Lower leg skin (tissue), 4 donors: ENCODE measurements around the gene EHD2. TPM values are rescaled to one million over a fixed set of nuclear protein-coding genes. Genes with fewer than 3 reads are reported as not detected.
"Not testable (repeated sequence)": the region's sequence is repeated elsewhere in the genome, so short reads cannot be mapped to it uniquely, and the experiment has no call there.

Experiments used
- DNase-seq, 2 donors: peaks; one replicate each; pipeline ENCODE4 v3.0.0-alpha.2; 2019; ENCODE audit warnings: low spot score in 2 of 2
- H3K4me3 ChIP-seq: fragments of 200-600 bp; sonication (generic); 2 replicates; pipeline ENCODE4 v1.5.1; 2017; ENCODE audit warnings: mild to moderate bottlenecking, low read depth; ENCODE audit not compliant: poor library complexity, severe bottlenecking
- POLR2A ChIP-seq, 2 donors: fragments of 450-650 bp; IDR thresholded peaks; one replicate each; pipeline ENCODE4 v1.6.1; 2016 to 2017; ENCODE audit warnings: antibody characterized with exemption in 2 of 2, mild to moderate bottlenecking in 1 of 2, moderate library complexity in 1 of 2
- WGBS, 2 donors: methylation state at CpG; one replicate each; pipeline ENCODE4 v1.1.5; 2018; 5-methylcytosine and 5-hydroxymethylcytosine counted together
- intact Hi-C: fragments of 100-400 bp; cut with DNase I; formaldehyde crosslinking; loops from one replicate; pipeline ENCODE4 v1.15.0; 2023; ENCODE audit warnings: low total_unique reads
- total RNA-seq, 4 donors: library from RNA; depleted of rRNA; stranded (reverse); fragments of >200 nt; gene quantifications; one replicate each; pipeline ENCODE4 v1.1.0, GENCODE V29; 2016
- TF ChIP-seq, protein P1 (sequence below), 3 donors: fragments of 450-650 bp; IDR thresholded peaks; one replicate each; pipeline ENCODE4 v1.5.1; 2016; ENCODE audit warnings: antibody characterized with exemption in 3 of 3, mild to moderate bottlenecking in 3 of 3, moderate library complexity in 2 of 3

The EHD2 gene, protein sequence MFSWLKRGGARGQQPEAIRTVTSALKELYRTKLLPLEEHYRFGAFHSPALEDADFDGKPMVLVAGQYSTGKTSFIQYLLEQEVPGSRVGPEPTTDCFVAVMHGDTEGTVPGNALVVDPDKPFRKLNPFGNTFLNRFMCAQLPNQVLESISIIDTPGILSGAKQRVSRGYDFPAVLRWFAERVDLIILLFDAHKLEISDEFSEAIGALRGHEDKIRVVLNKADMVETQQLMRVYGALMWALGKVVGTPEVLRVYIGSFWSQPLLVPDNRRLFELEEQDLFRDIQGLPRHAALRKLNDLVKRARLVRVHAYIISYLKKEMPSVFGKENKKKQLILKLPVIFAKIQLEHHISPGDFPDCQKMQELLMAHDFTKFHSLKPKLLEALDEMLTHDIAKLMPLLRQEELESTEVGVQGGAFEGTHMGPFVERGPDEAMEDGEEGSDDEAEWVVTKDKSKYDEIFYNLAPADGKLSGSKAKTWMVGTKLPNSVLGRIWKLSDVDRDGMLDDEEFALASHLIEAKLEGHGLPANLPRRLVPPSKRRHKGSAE
- total RNA-seq: 10 to 100 TPM; 49.4 to 89.4 (median 66.0) TPM

DNA sequence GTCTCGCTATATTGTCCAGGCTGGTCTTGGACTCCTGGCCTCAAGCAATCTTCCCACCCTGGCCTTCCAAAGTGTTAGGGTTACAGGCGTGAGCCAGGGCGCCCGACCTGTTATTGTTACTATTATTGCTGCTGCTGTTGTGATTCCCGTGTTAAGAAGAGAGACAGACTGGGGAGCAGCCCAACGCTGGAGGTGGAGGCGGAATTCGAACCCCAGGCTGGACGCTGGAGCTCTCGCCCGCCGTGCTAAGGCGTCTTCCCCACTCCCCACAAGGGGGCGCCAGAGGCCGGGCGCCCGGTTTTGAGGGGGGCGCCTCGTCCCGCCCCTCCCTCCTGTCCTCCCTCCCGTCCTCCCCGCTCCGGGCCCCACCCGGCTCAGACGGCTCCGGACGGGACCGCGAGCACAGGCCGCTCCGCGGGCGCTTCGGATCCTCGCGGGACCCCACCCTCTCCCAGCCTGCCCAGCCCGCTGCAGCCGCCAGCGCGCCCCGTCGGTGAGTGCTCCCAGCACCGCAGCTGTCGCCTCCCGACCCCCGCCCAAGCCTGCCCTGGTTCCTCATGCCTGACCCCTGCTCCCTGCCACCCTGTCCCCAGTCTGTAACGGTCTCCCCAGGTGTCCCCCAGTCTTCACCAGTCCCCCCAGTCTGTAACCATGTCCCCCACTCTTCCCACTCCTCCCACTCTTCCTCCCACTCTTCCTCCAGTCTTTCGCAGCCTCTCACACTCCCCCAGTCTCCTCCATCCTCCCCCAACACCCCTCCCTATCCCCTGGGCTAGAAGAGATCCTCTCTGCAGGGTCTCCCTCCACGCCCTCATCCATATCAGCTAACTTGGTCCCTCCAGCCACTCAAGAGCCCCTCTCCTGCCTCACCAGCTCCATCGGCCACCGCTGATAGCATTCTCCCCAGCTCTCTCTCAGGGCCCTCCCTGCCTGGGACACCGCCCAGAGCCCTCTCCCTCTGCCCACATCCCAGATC lies at the start of gene EHD2:
TSS of gene EHD2 (plus strand) at position 377 of the 976 bp plus-strand sequence. CDS start 3,191 bp downstream, outside the sequence.
- intact Hi-C loops: loop anchor here (2.0 to 10.0 kb wide), 2 partner anchors 29 to 71 kb away; no protein-coding TSS in a partner anchor
- peak; percentile 53 to 95 for DNase-seq
- 5 to 8% methylated on average over 22 to 23 of the region's 52 CpGs for WGBS, 2 donors
- TF ChIP-seq, protein P1, sequence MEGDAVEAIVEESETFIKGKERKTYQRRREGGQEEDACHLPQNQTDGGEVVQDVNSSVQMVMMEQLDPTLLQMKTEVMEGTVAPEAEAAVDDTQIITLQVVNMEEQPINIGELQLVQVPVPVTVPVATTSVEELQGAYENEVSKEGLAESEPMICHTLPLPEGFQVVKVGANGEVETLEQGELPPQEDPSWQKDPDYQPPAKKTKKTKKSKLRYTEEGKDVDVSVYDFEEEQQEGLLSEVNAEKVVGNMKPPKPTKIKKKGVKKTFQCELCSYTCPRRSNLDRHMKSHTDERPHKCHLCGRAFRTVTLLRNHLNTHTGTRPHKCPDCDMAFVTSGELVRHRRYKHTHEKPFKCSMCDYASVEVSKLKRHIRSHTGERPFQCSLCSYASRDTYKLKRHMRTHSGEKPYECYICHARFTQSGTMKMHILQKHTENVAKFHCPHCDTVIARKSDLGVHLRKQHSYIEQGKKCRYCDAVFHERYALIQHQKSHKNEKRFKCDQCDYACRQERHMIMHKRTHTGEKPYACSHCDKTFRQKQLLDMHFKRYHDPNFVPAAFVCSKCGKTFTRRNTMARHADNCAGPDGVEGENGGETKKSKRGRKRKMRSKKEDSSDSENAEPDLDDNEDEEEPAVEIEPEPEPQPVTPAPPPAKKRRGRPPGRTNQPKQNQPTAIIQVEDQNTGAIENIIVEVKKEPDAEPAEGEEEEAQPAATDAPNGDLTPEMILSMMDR (IDR thresholded peaks at IDR 0.05): peak in 1 of 3 donors; percentile 73
- peak in 1 of 2 donors; percentile 56 for TF ChIP-seq POLR2A (IDR thresholded peaks at IDR 0.05)
- peak within 1 kb of the TSS; percentile 52 for H3K4me3 ChIP-seq

DNA sequence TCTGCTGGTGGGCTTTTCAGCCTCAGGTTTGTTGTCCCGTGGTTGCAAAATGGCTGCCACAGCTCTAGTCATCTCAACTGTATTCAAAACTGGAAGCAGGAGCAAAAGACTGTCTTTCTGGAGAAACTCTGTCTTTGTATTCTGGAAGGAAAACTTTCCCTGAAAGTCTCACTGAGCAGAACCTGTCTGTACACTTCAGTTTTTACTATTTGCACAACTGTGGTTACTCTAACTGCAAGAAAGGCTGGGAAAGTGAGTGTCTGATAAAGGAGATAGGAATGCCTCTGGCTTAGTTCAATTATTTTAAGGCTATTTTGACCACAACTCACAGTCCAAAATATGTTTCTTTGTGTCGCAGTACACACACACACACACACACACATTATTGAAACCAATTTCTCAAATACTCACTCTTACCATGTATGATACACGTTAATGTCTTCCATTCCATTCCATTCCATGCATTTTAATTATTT lies 49.7 kb upstream of the EHD2 start:
- intact Hi-C loops: no loop called here
- TF ChIP-seq, protein P1 (IDR thresholded peaks at IDR 0.05): no peak
- no peak for TF ChIP-seq POLR2A (IDR thresholded peaks at IDR 0.05)
- no peak for DNase-seq
- H3K4me3 ChIP-seq: no peak overlapping the region
- 53 to 58% methylated on average over 3 of the region's 3 CpGs for WGBS, 2 donors

DNA sequence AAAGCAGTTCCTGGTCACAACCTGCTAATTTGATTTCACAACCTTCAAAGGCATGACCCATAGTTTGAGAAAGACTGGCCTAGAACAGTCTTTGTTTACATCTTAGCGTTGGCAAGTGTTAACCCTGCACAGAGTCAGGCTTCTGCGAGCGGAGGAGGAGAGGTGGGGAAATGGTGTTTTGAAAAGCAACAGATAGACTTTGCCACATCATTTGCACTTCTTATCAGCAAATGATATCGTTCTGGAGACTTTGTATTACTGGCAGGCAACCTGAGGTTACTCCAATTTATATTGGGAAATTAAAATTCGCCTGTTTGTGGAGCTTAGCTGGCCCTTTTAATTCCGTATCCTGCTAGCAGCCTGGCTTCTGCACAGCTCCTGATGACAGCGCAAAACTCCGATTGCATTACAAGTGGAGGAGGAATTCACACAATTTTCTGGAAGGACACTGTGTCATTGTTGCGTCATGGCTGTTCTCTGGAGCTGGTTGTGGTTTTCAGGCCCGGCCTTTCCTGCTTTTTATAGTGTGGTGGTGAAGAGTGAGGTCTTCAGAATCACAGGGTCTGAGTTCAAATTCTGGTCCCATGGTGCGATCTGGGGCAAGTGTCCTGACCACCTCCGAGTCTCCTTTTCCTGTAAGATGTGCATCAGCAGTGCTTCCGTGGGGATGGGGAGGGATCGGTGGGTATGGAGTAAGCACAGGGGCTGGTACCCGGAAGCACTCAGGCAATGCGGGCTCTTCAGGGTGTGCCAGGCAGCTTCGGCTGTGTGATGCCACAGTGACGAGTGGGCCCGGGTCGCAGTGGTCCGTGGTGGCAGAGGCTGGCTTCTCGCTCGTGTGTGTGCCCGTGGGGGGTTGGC lies 49.1 kb upstream of the EHD2 start:
- DNase-seq: peak; percentile 89 to 93
- intact Hi-C loops: no loop called here
- 61 to 67% methylated on average over 24 of the region's 24 CpGs for WGBS, 2 donors
- no peak overlapping the region for H3K4me3 ChIP-seq
- no peak for TF ChIP-seq POLR2A (IDR thresholded peaks at IDR 0.05)

DNA sequence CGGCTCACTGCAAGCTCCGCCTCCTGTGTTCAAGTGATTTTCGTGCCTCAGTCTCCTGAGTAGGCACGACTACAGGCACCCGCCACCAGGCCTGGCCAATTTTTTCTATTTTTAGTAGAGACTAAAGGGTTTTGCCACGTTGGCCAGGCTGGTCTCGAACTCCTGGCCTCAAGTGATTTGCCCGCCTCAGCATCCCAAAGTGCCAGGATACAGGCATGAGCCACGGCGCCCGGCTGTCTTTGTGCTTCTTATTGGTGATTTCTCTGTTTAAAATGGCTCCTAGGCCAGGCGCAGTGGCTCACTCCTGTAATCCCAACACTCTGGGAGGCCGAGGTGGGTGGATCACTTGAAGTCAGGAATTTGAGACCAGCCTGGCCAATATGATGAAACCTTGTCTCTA lies 44.7 kb upstream of the EHD2 start:
- H3K4me3 ChIP-seq, intact Hi-C loops, DNase-seq: not testable (repeated sequence)
- WGBS, 2 donors: 90 to 91% methylated on average over 13 of the region's 13 CpGs

DNA sequence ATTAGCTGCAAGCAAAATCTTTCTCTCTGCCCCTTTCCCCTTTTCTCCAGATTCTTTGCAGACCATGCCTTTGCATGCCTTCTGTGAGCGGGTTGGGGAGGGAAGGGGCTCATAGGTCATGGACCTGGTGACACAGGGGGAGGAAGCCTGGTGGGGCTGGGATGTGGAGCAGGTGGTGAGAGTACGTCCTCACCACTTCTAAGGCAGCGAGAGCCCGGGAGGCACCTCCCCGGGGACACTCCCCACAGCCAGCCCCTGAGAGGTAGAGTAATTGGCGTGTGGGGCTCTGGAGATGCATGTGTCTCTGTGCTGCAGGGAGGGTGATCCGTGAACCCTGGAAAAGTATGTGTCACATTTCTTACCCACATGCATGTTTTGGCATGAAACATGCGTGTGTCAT lies 42.5 kb upstream of the EHD2 start:
- TF ChIP-seq, protein P1 (IDR thresholded peaks at IDR 0.05): no peak
- TF ChIP-seq POLR2A (IDR thresholded peaks at IDR 0.05): no peak
- intact Hi-C loops: no loop called here

GRCh38 chr19:47671499-47671898 lies 41.7 kb upstream of the EHD2 start:
- DNase-seq: no peak
- H3K4me3 ChIP-seq: no peak overlapping the region
- 93 to 98% methylated on average over 2 of the region's 2 CpGs for whole genome bisulfite sequencing, 2 donors
- no peak for TF ChIP-seq POLR2A (IDR thresholded peaks at IDR 0.05)
- TF ChIP-seq, protein P1 (IDR thresholded peaks at IDR 0.05): no peak
- intact Hi-C loops: no loop called here

More for the DNA sequence above, 42.5 kb upstream of the EHD2 start:
- H3K4me3 ChIP-seq: no peak overlapping the region
- no peak for DNase-seq
- 97% methylated on average over 8 of the region's 8 CpGs for WGBS, 2 donors
